GM18499 (cell line): ENCODE data around the gene LMX1A.

Experiments
- ATAC-seq: cut with Tn5 transposase; IDR thresholded peaks from one replicate; pipeline ENCODE4 v1.9.1; 2021; ENCODE audit warnings: moderate number of reproducible peaks; ENCODE audit not compliant: insufficient read depth, unreplicated experiment

The LMX1A gene

GRCh38 chr1:165355977-165356811 lies at the start of gene LMX1A:
Gene LMX1A (minus strand): TSS chr1:165356715. CDS start chr1:165355559, 1,156 bp downstream.
- no peak for ATAC-seq

GRCh38 chr1:165403835-165404482 lies 47.4 kb upstream of the LMX1A start:
- ATAC-seq: no peak

- ATAC-seq: no peak
These were observed 46.1 kb upstream of the LMX1A start for GRCh38 chr1:165402517-165403111.

- no peak for ATAC-seq
These were observed 41.4 kb upstream of the LMX1A start for GRCh38 chr1:165397944-165398343.

GRCh38 chr1:165395901-165396300 lies 39.4 kb upstream of the LMX1A start:
- no peak for ATAC-seq

GRCh38 chr1:165395478-165395877 lies 39.0 kb upstream of the LMX1A start:
- no peak for ATAC-seq

- peak; percentile 84 for ATAC-seq
These were observed 36.4 kb upstream of the LMX1A start for GRCh38 chr1:165392634-165393571.

GRCh38 chr1:165389609-165390008 lies 33.1 kb upstream of the LMX1A start:
- no peak for ATAC-seq

GRCh38 chr1:165387961-165388360 lies 31.4 kb upstream of the LMX1A start:
- no peak for ATAC-seq

GRCh38 chr1:165387505-165387904 lies 31.0 kb upstream of the LMX1A start:
- no peak for ATAC-seq

GRCh38 chr1:165383599-165384405 lies 27.3 kb upstream of the LMX1A start:
- no peak for ATAC-seq

GRCh38 chr1:165383067-165383466 lies 26.6 kb upstream of the LMX1A start:
- no peak for ATAC-seq

- ATAC-seq: no peak
These were observed 25.4 kb upstream of the LMX1A start for GRCh38 chr1:165381745-165382505.

- no peak for ATAC-seq
These were observed 20.3 kb upstream of the LMX1A start for GRCh38 chr1:165376811-165377311.

GRCh38 chr1:165376041-165376810 lies 19.7 kb upstream of the LMX1A start:
- no peak for ATAC-seq

- no peak for ATAC-seq
These were observed 19.1 kb upstream of the LMX1A start for GRCh38 chr1:165375623-165376022.

GRCh38 chr1:165371588-165372225 lies 15.2 kb upstream of the LMX1A start:
- no peak for ATAC-seq
